HPDE6-E6E7 (cell line): ENCODE results near the gene NLN.
"Not testable (repeated sequence)": the region's sequence is repeated elsewhere in the genome, so short reads cannot be mapped to it uniquely, and the experiment has no call there.

Source experiments
- DNase-seq: peaks from one replicate; pipeline ENCODE4 v3.0.0; 2011; ENCODE audit warnings: missing footprints; ENCODE audit errors: extremely low spot score

NLN gene

DNA sequence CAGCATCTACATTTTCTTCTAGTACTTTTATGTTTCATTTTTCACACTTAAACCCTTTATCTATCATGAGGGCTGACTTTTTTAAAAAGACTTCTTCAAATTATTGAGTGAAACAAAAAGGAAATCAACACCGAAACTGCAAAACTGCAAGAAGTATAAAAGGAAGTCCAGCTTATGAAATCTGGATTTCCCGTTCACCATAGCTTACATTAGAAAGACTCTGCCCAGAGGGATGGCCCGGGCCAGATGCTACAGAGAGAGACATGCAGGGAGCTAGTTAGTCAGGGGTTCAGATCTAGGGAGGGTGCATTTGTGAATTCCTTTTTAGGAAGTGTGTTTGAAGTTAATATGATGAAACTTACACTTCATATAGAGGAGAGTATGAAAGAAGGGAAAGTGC is 10.0 kb downstream of the NLN start:
- DNase-seq: not testable (repeated sequence)

GRCh38 chr5:65734196-65734775 is 12.3 kb downstream of the NLN start:
- DNase-seq: not testable (repeated sequence)

DNA sequence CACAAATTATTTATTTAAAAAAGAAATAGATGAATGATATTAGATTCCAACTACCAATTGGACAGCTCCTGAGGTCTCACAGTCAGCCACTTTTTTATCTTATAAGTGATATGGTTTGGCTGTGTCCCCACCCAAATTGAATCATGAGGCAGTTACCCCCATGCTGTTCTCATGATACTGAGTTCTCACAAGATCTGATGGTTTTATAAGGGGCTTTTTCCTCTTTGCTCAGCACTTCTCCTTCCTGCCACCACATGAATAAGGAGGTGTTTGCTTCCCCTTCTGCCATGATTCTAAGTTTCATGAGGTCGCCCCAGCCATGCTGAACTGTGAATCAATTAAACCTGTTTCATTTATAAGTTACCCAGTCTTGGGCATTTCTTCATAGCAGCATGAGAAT is 12.9 kb downstream of the NLN start:
- DNase-seq: no peak

- DNase-seq: no peak
Measured at GRCh38 chr5:65736011-65736410, 14.0 kb downstream of the NLN start.

- no peak for DNase-seq
Measured at GRCh38 chr5:65737842-65738241, 15.8 kb downstream of the NLN start.

GRCh38 chr5:65738305-65738704 is 16.3 kb downstream of the NLN start:
- no peak for DNase-seq

DNA sequence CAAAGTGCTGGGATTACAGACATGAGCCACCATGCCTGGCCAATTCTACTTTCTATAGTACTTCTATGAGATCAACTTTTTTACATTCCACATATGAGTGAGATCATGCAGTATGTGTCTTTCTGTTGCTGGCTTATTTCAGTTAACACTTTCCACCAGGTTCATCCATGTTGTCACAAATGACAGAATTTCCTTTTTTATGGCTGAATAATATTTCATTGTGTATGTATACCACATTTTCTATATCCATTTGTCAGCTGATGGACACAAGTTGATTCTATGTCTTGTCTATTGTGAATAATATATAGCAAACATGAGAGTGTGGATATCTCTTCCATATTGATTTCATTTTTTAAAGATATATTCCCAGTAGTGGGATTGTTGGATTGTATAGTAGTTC is 17.2 kb downstream of the NLN start:
- DNase-seq: no peak

GRCh38 chr5:65742565-65743231 is 20.7 kb downstream of the NLN start:
- peak; percentile 53 for DNase-seq

DNA sequence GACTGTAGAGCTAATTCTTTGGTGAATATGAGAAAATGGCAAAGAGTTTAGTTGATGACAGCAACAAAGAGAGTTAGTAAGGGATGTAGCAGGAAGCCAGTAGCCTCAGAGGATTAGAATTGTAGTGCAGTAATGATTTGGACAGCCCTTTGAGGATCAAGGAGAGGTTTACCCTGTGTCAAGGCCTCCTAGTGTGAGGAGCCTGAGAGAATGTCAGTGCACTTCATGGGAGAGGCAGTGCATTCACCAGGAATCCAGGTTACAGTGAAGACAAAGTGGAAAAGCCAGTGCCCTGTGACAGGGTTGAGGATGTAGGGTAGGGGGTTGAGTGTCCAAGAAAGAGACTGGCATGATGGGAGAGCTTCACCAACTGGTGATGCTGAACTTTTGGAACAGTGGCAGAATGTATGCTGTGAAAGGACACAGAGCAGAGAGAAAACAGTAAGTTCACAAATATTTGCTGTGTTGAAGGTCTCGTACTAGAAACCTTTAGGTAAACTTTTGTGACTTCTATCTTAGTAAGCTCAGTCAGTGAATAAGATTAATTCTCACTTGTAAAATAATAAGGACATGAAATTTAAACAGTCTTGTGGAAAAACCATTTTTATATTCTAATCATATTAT is 27.3 kb downstream of the NLN start:
- no peak for DNase-seq

GRCh38 chr5:65749956-65750355 is 28.0 kb downstream of the NLN start:
- DNase-seq: no peak

GRCh38 chr5:65750938-65751337 is 28.9 kb downstream of the NLN start:
- no peak for DNase-seq

DNA sequence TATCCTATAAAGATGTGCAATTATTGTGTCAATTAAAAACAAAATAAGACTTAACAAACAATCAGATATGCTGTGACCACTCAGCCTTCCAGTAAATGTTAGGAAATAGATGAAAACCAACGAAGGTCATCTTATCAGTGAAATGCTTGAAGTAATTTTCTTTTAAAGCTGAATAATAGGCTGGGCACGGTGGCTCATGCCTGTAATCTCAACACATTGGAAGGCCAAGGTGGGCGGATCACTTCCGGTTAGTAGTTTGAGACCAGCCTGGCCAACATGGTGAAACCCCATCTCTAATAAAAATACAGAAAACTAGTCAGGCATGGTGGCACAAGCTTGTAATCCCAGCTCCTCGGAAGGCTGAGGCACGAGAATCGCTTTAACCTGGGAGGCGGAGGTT is 31.2 kb downstream of the NLN start:
- no peak for DNase-seq

- DNase-seq: no peak
Measured at GRCh38 chr5:65758546-65759144, 36.6 kb downstream of the NLN start.

DNA sequence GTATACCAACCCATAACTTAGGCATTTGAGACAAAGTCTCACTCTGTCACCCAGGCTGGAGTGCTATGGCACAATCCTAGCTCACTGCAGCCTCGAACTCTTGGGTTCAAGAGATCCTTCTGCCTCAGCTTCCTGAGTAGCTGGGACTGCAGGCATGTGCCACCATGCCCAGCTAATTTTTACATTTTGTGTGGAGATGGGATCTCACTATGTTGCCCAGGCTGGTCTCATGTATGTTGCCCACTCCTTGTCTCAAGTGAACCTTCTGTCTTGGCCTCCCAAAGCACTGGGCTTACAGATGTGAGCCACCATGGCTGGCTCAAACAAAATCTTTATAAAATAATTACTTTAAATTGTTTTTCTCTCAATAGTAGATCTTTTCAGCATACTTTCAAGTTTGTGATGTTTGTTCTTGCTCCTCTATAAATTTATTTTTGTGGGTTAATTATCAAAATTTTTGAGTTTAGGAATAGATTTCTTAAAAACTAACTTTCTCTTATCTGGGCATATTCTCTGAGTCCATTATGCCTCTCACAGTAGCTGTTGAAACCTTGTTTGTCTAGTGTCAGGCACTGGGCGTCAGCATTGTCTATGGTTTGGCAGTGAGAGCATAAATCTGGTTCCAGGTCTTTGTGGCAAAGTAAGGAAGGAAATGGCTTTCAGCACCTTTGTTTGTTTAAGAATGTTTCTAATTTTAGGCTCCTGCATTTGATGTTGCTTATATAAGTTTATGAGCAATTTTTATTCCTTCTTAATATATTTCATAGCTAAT is 38.7 kb downstream of the NLN start:
- DNase-seq: no peak

- no peak for DNase-seq
Measured at GRCh38 chr5:65762234-65762633, 40.2 kb downstream of the NLN start.

DNA sequence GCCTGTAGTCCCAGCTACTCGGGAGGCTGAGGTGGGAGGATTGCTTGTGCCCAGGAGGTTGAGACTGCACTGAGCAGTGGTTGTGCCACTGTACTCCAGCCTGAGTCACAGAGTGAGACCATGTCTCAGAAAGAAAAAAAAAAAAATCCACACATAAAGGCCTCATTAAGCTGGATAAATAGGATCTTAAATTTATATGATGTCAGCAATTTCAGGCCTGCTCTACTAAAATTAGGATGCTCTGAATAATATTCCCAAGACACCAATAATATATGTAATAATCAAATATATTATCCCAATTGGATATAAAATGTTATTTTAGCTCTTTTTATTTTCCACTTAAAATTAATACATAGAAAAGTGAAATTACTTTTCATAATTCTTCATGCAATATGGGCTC is 43.6 kb downstream of the NLN start:
- no peak for DNase-seq

DNA sequence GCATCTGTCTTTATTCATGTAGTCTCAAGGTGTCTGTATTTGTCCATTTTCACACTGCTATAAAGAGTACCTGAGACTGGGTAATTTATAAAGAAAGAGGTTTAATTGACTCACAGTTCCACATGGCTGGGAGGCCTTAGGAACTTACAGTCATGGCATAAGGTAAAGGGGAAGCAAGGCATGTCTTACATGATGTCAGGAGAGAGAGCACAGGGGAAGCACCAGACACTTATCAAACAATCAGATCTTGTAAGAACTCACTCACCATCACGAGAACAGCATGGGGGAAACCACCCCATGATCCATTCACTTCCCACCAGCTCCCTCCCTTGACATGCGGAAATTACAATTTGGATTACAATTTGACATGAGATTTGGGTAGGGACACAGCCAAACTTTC is 44.2 kb downstream of the NLN start:
- DNase-seq: no peak

DNA sequence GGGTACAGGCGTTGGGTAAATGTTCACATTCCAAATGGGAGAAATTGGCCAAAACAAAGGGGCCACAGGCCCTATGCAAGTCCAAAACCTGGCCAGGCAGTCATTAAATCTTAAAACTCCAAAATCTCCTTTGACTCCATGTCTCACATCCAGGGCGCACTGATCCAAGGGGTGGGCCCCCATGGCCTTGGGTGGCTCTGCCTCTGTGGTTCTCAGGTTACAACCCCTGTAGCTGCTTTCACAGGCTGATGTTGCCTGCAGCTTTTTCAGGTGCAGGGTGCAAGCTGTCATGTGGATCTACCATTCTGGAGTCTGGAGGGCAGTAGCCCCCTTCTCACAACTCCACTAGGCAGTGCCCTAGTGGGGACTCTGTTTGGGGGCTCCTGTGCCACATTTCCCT is 44.8 kb downstream of the NLN start:
- DNase-seq: no peak

- no peak for DNase-seq
Measured at GRCh38 chr5:65767565-65767964, 45.6 kb downstream of the NLN start.

- DNase-seq: no peak
Measured at GRCh38 chr5:65768723-65769346, 46.8 kb downstream of the NLN start.

DNA sequence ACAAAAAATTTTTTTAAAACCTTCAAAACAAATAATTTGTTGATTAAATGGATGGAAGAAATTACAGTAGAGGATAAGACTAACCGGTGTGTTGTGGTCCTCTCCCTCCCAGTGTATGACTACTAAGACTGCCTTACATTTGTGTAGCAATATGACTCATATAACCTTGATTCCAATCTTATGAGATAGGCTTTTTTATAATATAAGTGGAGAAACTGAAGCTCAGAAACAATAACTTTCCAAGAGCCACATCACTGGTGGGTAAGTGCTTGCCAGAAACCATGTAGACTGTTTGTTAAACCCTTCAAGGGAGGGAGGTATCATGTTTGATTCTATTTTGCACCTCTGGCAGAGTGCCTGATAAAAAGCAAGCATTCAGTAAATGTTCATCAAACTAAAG is 47.5 kb downstream of the NLN start:
- DNase-seq: peak; percentile 42

DNA sequence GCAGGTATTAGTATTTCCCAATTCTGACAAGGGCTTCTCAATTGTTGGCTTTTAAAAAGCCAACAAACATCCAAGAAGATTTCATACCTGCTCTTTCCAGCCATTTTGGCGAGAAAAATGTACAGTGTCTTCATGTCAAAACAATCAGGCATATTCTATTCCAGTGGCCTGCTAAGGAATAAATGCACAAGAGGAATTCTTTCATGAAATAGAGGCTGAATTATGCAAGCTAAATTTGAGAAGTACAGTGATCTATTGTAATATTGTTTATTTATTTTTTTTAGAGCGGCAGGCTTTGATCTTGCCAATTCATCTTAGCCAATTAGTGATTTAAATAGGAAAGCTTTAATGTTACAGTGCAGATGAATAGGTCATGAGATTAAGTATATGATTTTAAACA is 49.3 kb downstream of the NLN start:
- DNase-seq: no peak
